Measurements from ENCODE around the gene SFRP2.

Gene SFRP2, protein sequence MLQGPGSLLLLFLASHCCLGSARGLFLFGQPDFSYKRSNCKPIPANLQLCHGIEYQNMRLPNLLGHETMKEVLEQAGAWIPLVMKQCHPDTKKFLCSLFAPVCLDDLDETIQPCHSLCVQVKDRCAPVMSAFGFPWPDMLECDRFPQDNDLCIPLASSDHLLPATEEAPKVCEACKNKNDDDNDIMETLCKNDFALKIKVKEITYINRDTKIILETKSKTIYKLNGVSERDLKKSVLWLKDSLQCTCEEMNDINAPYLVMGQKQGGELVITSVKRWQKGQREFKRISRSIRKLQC

DNA sequence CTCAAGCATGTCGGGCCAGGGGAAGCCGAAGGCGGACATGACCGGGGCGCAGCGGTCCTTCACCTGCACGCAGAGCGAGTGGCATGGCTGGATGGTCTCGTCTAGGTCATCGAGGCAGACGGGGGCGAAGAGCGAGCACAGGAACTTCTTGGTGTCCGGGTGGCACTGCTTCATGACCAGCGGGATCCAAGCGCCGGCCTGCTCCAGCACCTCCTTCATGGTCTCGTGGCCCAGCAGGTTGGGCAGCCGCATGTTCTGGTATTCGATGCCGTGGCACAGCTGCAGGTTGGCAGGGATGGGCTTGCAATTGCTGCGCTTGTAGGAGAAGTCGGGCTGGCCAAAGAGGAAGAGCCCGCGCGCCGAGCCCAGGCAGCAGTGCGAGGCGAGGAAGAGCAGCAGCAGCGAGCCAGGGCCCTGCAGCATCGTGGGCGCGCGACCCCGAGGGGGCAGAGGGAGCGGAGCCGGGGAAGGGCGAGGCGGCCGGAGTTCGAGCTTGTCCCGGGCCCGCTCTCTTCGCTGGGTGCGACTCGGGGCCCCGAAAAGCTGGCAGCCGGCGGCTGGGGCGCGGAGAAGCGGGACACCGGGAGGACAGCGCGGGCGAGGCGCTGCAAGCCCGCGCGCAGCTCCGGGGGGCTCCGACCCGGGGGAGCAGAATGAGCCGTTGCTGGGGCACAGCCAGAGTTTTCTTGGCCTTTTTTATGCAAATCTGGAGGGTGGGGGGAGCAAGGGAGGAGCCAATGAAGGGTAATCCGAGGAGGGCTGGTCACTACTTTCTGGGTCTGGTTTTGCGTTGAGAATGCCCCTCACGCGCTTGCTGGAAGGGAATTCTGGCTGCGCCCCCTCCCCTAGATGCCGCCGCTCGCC is at the start of gene SFRP2:
SFRP2 (minus strand) TSS at position 671 of the 864 bp plus-strand sequence; CDS start at position 423, 248 bp downstream.
- DNase-seq (ENCODE audit: low read depth), result no peak

DNA sequence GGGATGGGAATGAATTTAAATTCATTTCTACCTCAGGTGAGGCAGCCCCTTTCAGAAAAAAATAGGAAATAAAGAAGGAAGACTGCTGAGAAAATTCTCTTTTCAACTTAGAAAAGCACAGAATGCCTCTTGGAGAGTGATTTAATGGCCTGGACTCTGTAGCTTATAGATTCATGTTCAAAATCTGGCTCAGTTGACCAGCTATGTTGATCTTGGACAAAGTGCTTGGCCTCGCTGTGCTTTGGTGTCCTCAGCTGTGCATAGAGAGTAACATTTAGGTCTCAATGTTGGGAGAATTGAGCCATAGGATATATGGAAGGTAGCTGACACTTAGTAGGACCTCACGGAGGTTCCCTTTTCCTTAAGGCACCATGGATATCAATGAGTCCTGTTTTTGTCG is 49.7 kb upstream of the SFRP2 start:
- no peak for DNase-seq (ENCODE audit: low read depth)

DNA sequence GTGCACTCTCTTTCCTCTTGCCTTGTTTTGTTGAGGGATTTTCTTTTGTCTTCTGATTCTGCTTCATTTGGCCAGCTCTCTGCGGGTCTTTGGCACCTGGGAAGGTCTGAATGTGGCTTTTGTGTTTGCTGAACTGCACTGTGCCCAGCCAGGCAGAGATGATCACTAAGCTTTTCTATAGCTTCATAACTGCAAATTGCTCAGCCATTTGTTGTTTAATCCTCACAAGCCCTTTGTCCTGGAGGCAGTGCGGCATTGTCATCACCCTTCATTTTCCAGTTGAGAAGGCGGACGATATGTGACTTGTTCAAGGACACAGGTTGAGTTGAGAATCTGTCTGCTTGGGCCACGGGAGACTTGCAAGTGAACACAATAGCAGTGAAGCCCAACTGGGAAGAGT is 46.0 kb upstream of the SFRP2 start:
- no peak for DNase-seq (ENCODE audit: low read depth)

DNA sequence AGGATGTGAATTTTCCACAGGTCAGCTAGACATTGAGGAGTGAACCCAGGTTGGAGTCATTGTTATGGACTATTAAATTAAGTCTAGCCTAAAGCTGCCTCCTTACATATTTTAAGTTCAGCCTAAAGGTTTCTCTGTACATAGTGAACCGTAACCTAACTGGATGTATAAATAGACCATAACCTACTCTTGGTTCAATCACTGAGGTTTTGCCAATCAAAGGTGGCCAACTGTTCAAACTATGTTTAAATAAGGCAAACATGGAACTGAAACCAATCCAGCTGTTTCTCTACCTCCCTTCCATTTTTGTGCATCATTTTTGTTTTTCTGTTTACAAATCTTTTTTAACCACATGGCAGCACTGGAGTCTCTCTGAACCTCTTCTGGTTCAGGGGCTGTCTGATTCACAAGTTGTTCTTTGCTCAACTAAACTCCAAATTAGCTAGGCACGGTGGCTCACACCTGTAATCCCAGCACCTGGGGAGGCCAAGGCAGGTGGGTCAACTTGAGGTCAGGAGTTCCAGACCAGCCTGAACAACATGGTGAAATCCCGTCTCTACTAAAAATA is 43.9 kb upstream of the SFRP2 start:
- DNase-seq (ENCODE audit: low read depth), result no peak

DNA sequence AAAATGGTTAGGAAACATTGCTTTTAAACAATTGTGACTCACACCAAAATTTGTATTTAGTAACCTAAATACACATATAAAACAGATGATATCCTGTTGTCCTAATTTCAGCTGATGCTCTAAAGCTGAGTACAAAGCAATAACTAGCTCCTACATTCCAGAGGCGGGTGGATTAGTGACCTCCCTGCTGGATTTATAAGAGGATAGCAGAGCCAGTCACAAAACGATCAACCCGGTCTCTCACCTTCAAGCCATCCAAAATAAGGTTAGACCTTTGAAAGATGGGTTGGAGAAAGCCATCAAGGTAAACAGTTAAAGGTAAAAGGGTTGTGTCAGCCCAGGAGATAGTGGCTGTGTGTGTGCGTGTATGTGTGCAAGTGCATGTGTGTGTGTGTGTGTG is 43.2 kb upstream of the SFRP2 start:
- no peak for DNase-seq (ENCODE audit: low read depth)

DNA sequence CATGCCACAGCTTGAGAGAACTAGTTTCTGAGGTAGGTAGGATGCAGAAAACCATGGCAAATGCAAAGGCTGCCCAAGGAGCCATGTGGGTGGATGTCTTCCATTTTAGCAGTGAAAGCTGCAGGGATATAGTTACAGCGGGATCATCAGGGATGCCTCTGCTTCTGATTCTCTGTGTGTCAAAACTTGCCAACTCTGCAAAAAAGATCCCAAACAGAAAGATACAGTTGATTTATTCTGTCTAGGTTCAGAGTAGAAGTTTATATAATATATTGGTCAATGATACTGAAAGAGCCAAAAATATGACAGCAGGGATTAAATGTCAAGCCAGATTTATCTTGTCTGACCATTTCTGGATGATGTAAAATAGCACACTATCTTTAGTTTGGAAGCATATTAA is 42.4 kb upstream of the SFRP2 start:
- DNase-seq (ENCODE audit: low read depth), result no peak

DNA sequence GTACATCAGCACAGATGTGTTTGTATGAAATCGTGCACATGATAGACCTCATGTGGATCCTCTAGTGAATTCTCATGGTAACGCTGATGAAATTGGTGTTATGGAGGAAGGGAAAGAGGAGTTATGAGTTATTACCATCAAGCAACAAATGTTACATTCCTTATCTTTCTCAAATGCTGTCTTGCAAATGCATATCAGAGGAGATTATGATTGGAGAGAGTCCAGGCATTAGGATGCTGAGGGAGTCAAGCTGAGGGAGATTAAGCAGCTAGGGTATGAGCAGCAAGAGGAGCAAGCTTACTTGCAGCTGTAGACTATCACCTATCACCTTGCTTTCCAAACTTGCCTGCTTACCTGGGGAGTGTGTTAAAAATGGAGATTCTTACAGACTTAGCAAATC is 36.8 kb upstream of the SFRP2 start:
- DNase-seq (ENCODE audit: low read depth), result no peak

DNA sequence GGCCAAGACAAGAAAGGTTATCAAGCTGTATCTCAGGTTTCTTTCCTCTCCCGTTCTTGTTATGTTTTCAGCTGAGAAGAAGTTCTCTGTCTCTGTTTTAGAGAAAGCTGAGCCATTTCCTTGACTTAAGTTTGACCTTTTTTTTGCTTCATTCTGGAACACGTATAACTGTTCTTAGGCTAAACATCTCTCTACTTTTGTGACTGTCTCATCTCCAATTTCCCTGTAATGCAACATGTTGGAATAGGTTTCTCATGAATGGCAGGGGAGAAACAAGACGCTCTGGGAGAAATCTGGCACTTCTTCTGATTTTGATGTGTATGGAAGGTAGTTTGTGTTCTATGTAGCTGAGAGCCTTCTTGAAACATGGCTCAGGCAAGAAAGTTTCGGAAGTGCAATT is 36.2 kb upstream of the SFRP2 start:
- no peak for DNase-seq (ENCODE audit: low read depth)

DNA sequence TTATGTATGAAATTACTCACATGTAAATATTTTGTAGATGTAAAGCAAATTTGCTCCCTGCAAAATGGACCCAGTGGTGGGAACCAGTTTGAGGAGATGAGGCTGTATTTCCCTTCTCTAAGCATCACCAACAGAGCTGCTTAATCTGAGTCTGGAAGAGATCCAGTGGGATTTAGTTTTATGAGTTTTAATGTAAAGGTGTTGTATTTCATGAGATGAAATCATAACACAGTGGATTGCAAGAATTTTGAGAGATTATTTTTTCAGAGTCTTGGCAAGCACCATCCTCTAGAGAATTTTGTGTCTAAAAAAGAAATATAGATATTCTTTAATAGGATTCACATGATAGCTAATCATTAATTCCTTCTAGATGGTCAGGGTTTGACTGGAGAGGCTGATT is 35.6 kb upstream of the SFRP2 start:
- DNase-seq (ENCODE audit: low read depth), result no peak

DNA sequence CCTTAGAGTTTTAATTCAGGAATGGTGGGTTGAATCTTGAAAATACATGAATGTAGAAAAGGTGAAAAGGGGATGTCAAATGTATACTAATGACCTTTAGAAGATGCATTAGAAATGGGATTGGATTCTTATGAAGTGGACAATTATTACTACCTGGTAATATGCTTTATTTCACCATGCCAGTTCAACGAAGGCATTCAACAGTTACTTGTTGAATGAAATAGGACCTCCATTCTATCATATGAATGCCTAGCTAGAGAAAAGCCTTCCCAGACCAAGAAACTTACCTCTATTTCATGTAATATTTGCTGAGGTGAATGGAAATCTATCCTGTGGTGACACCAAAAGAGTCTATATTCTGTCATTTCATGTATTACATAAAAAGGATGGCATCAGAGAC is 34.6 kb upstream of the SFRP2 start:
- DNase-seq (ENCODE audit: low read depth), result no peak

DNA sequence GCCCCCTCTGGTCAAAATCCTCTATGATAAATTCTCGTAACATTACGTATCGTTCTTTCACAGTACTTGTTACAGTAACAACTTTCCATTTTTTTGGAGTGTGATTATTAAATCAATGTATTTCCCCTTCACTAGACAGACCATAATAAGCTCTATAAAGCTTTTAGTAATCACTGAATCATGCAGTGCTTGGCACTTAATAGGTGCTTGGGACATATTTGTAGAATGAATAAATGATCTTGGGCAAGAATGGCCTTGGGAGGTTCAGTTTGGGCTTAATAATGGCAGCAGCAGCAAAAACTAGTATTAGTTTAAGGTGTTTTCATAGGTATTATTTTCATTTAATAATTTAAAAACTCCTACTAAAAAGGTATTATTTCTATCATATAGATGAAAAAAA is 33.4 kb upstream of the SFRP2 start:
- DNase-seq (ENCODE audit: low read depth), result no peak

DNA sequence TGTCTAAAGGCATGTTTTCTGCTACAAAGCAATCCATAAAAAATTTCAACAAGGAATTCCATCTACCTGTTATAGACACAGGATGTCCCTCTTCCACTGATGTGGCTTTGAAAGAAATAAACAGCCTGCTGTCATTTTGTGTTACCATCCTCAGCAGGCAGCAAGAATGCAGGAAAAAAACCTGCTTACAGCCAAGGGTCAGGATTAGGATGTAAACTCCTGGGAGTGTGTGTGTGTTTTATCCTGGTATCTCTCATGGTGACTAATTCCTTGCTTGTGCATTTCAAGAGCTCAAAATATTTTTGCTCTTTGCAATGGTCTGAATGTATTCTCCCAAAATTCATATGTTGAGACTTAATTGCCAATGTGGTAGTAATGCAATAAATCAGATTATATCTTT is 28.6 kb upstream of the SFRP2 start:
- DNase-seq (ENCODE audit: low read depth), result no peak

DNA sequence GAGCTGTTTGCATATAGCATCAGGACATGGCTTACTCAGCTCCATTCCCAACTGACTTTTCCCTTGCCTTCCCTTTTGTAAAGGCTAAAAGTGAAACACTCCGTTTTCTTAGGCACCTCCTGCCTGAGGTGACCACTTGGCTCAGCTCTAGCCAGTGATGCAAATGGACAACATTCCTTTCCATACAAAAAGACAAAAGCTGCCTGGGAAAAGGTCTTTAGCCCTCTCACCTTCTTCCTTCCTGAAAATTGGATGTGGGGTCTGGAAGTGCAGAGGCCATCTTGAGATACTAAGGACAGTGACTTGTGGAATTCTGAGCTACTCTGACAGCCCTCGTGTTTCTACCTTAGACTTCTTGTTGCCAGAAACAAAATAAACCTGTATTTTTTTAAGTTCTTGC is 27.7 kb upstream of the SFRP2 start:
- no peak for DNase-seq (ENCODE audit: low read depth)

DNA sequence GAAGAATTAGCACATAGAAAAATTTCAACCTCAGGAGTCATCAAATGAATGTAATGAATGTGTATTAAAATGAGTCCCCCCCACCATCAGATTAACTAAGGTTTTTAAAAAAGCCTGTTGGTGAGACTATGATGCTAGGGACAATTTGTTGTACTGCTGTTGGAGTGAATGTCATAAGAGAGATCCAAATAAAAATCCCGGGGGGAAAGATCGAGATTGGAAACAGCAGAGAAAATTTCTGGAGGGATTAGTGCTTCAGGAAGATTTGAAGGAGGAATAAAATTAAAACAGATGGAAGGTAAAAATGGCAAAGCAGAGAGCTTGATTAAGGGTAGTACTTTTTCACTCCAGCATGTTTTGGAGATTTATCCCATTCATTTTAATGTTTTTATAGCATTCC is 25.9 kb upstream of the SFRP2 start:
- no peak for DNase-seq (ENCODE audit: low read depth)

DNA sequence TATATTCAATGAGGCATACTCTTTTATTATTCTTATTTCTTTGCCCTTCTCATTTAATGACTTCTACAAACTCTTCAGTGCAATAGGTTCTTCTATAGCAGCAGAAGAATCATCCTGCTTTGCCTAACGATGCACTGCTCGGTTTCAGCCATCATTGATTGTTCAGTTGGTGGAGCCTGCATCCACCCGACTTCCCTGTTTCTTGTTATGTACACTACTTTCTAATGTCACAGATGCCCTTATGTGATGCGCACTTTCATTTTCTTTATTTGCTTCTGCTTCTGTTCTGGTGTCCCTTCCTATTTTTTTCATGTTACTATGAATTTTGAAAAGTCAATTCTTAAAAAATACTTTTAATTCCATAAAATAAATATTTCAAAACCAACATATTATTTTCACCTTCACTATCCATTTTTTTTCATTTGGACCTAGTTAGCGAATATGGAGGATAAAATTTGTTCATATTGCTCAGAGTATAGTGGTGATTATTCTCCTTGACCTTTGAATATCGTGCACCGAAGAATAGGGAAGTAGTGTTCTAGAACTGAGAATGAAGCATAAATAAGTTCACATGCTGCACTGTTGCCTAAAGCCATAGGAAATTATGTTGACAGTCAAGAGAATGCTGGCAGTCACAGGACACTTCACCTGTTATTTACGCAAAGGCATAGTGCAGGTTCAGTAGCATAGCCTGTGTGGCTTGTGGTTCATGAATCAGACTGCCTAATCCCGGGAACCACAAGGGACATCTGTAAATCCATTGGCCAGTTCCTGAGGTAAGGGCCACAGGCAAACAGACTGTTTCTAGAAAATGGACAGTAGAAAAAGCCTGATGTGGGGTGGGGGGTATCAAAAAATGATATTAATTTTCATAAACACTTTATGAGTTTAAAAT is 21.3 kb upstream of the SFRP2 start:
- DNase-seq (ENCODE audit: low read depth), result no peak

DNA sequence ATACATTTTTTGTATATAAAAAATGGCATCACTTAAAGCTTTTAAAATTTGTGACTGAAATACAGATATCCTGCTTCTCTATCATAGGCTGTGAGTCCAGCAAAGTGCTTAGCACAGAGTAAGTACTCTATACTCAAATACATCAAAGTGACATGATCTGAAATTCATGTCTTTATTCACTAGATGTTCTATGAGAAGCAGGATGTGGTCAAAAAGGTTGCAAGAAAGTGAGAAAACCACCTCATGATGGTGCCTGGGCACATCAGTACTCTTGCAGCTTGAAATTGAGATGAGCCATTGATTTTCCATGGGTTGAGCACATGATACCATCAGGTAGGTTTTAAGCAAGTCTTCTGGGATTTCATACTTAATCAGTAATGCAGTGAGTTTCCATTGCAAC is 20.4 kb upstream of the SFRP2 start:
- no peak for DNase-seq (ENCODE audit: low read depth)

DNA sequence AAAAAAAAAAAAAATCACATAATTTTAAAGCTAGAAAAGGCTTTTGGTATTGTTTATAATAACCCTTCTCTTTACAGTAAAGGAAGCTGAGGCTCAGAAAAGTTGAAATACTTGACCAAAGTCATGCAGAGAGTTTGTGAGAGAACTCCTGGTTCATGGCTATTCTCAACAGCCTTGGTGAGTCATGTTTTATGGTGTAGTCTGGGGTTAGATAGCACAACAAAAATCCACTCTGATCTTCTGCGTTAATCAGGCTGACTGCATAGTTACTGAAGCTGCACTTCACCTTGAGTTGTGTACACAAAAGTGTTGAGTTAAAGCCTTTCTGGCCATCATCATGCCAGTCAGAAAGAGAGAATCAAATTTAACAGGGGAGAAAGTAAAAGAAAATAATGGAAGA is 19.3 kb upstream of the SFRP2 start:
- no peak for DNase-seq (ENCODE audit: low read depth)

DNA sequence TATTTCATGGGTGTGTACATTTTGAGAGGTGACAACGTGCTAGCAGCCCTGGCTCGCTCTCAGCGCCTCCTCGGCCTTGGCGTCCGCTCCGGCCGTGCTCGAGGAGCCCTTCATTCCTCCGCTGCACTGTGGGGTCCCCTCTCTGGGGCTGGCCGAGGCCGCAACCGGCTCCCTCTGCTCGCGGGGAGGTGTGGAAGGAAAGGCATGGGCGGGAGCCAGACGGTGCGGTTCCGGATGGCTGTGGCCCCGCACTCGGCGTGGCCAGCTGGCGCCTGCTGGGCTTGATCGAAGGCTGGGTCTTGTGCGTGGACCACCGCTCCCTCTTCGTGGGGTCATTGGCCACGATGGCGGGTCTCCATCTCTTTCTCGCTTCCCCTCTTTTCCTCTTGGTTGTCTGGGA is 17.2 kb upstream of the SFRP2 start:
- DNase-seq (ENCODE audit: low read depth), result no peak

DNA sequence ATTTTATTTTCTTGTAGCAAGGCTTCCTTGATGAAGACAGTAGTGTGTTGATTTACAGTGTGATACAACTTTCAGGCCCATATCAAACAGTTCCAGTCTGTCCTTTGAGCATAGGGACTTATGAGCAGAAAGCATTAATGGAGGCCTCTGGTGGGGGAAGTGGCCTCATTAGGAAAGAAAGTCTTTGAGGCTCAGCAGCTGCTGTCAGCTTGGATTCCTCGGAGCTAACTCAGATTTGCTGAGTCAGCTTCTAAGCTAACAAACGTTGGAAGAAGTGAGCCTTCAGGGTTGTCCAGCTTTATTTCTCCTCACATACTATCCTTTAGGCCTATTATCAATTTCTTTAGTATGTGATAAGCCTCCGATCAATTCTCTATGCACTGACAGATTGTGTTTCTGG is 15.8 kb upstream of the SFRP2 start:
- DNase-seq (ENCODE audit: low read depth), result no peak

DNA sequence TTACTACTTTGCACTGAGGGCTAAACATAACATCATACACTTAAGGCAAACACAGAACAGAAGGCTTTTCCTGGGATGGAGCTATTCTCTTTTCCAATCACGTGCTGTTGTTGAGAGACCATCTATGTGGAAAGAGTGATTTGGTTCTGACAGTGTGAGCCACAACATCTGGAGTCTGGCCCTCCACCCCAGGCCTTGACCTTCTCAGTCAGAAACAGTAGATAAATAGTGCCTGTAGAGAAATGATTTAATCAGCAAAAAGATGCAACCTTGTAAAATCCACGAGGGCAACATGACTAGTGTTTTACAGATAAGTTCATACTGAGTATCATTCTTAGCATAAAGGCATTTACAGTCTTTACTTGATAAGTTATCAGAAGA is 10.8 kb upstream of the SFRP2 start:
- no peak for DNase-seq (ENCODE audit: low read depth)

DNA sequence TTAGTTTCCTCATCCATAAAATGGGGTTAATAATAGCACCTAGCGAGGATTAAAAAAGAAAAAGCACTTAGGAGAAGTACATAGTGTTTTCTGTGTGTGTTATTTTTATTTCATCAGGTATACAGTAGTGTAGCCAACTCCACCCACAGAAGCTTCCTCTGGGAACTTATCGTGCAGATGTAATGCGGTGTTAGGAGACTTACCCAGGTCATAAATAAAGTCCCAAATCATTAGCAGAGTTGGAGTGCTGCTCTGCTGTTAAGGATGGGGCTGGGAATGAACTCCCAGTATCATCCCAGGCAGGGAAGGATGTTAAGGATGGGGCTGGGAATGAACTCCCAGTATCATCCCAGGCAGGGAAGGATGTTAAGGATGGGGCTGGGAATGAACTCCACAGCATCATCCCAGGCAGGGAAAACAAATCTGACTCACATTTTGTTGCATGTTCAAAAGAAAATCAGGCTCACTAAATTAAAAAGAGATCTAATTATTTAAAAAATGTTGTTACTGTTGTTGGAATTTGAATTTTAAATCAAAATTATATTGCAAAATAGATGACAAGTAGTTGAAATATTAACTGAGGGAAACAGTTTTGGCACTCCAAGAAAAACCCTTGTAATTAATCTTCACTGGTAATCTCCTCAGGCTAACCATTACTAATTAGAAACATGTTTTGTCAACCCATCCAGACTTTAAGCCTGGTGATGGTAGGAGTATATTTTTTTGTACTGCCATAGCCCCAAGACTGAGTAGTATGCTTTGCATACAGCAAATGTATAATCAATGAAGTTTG is 10.2 kb upstream of the SFRP2 start:
- no peak for DNase-seq (ENCODE audit: low read depth)

DNA sequence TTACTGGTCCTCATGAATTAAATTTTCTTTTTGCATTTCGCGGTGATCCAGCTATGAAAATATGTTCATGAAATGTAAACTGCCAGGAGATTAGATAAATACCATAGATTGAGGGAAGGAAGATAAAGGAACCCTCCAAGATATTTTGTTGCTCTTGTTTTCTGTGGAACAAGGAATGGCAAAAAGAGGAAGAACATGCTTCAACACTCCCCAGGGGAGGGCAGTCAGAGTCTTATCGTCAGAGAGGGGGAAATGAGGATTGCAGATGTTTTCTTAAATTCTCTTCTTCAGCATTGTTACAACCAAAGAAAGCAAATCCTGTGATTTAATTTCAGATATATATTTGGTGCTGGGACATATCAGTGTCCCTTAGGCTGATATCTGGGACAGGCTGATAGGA is 9.5 kb upstream of the SFRP2 start:
- DNase-seq (ENCODE audit: low read depth), result no peak

Measured in stromal cell of bone marrow (primary cell).